Stimulated activated CD8-positive, alpha-beta memory T cell treated with anti-CD3 and anti-CD28 coated beads, Interleukin-7, amount 100 ng/mL, for 1 hour (primary cell): ENCODE measurements around the gene RNU1-2.
"Not testable (repeated sequence)": the region's sequence is repeated elsewhere in the genome, so short reads cannot be mapped to it uniquely, and the experiment has no call there.

ENCODE experiments used
- DNase-seq, 2 donors: peaks; one replicate each; pipeline ENCODE4 v3.0.0-alpha.2; 2020; ENCODE audit warnings: low read depth in 2 of 2

The RNU1-2 gene

GRCh38 chr1:16907870-16908758, 12.3 kb downstream of the RNU1-2 start:
- DNase-seq, result no peak

- not testable (repeated sequence) for DNase-seq
Observed at GRCh38 chr1:16911851-16912721, 16.3 kb downstream of the RNU1-2 start.

- DNase-seq, result not testable (repeated sequence)
Observed at GRCh38 chr1:16912742-16913141, 17.0 kb downstream of the RNU1-2 start.

- DNase-seq, result no peak
Observed at GRCh38 chr1:16913181-16913832, 17.5 kb downstream of the RNU1-2 start.

GRCh38 chr1:16913833-16914662, 18.3 kb downstream of the RNU1-2 start:
- peak; percentile 95 to 96 for DNase-seq

DNA sequence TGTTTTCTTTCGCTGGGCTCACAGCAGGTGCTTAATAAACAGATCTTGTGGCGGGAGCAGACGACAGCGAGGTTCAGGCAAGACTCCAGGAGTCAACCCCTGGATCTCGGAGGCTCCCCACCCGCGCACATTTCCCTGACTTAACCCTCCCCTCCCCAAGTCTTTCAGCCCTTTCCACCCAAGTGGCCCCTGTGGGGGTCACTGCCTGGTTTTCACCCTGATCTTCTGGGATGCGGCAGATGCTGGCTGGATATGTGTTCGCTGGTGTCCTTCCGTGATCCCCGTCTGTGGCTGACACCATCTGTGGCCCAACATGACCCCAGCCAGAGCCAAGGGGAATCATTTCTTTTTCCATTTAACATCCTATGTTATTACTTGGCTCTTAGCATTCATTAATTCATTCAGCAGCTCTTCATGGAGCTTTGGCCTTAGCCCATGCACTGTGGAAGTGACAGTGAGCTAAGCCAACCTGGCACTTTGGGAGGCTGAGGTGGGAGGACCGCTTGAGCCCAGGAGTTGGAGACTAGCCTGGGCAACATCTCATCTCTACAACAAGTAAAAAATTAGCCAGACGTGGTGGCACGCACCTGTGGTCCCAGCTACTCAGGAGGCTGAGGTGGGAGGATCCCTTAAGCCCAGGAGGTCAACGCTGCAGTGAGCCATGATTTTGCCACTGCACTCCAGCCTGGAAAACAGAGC, 19.3 kb downstream of the RNU1-2 start:
- not testable (repeated sequence) for DNase-seq

- DNase-seq, result no peak
Observed at GRCh38 chr1:16915627-16915973, 19.8 kb downstream of the RNU1-2 start.

DNA sequence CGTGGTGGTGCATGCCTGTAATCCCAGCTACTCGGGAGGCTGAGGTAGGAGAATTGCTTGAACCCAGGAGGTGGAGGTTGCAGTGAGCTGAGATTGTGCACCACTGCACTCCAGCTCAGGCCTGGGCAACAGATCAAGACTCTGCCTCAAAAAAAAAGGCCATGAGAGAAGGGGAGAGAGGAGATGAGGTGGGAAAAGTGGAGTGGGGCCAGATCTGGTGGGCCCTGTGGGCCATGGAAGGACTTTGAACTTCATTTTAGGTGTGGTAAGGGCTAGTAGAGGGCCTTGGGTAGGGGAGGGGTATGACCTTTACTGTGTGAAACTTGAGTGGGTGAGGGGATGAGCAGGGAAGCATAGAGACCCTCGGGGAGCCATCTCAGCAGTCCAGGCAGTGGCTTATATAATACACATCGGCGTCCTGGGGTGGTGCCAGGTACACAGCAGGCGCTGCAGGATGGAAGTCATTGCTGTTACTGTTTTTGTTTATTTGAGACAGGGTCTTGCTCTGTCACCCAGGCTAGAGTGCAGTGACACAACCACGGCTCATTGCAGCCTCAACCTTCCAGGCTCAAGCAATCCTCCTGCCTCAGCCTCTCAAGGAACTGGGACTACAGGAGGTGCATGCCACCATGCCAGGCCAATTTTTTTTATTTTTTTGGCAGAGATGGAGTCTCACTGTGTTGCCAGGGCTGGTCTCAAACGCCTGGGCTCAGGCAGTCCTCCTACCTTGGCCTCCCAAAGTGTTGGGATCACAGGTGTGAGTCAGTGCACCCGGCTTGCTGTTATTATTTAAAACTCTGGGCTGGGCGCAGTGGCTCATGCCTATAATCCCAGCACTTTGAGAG, 20.5 kb downstream of the RNU1-2 start:
- DNase-seq, result not testable (repeated sequence)

DNA sequence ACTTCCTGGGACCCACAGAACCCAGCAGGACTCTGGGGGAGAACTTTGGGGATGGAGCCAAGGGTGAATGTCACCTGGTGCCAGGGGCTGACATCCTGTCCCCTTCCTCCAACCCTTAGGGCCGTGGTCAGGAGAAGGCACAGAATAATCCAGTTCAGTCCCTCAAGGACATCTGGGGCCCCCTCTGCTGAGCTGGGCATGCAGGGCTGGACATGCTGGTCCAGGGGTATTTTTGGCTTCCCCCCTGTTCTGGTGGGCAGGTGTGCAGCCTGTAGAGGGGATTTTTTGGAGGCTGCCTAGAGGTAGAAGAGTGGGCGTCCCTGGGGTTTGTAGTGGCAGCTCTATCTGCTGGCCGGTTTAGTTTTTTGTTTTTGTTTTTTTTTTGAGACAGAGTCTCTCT, 22.6 kb downstream of the RNU1-2 start:
- no peak for DNase-seq

DNA sequence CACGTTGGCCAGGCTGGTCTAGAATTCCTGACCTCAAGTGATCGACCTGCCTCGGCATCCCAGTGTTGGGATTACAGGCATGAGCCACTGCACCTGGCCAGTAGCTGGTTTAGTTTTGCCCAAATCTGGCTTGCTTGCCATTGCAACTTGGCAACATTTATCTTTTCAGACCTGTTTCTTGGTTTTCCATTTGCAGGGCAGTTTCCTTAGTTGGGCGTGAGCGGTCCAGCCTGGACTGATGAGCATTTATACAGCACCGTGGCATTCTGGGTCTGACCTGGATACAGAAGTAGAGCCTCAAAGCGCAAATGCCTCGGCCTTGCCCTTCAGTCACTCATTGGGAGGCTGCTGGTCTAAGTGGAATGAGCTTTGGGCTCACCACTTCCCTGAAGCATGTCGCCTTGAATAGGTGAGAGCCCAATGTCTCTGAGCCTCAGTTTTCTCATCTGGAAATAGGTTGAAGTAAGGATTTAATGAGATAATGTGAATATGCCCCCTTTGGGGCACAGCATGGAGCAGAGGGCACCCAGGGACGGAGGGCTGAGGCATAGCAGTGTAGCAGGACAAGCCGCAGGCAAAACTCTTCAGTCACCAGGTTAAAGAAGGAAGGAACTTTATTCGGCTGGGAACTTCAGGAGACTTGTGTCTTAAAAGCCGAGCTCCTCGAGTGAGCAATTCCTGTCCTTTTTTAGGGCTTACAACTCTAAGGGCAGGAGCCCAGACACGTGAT, 23.3 kb downstream of the RNU1-2 start:
- DNase-seq, result not testable (repeated sequence)

- no peak for DNase-seq
Observed at GRCh38 chr1:16920951-16921350, 25.2 kb downstream of the RNU1-2 start.

DNA sequence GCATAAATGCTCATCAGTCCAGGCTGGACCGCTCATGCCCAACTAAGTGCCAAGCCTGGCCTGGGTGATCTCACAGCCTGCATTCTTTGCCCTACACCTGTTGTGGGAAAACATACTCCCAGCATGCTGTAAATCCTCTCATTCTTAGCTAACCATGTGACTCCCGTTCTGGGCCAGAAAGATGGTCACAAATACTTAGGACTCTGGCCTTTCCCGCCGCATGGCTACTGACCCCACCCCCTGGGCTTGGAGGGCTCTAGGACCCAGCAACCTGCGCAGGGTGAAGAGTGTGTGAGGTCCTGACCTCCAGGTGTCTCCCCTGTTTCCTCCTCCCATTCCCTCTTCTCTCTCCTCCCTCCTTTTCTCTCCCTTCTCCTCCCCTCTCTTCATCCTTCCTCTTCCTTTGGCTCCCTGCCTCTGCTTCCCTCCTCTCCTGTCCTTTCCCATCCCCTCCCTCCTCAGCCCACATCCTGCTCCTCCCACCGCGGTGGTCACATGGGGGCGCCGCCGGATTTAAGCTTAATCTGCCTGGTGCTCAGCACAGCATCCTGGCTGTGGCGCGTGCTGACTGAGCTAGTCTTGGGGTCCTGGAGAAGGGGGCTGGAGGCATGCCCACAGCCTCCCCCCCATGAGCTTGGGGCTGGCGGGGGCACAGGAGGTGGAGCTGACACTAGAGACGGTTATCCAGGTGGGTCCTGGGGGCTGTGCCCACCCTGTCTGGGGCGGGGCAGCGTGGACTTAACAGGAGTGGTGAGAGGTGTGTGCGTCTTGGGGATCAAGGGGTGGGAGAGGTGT, 25.8 kb downstream of the RNU1-2 start, which contains the start of gene CROCC:
TSS of gene CROCC (plus strand) at position 541 of the 795 bp plus-strand sequence. CDS start at position 629, 88 bp downstream.
- no peak for DNase-seq

- DNase-seq, result no peak
Observed at GRCh38 chr1:16922466-16922865, 26.7 kb downstream of the RNU1-2 start.

DNA sequence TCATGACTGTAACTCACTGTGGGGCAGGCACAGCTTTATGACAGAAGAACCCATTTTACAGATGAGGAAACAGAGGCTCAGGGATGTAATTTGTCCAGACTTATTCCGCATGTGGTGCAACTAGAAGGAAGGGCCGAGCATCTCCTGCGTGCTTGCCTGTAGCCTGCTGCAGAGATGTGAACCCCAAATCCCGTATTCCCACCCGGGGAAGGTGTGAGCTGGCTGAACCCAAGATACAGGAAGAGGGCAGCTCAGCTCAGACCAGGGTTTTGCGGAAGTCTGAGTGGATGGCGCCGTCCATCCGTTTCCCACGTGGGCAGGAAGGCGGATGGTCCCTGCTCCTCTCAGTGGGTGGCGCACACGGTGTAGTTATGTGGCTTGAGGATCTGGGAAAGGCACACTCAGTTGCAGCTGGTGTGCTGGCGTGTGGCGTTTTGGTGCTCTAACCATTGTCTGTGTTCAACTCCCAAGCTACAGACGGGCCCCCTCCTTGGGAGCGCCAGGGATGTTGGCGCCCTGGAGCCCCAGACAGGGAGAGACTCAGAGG, 27.2 kb downstream of the RNU1-2 start:
- DNase-seq, result no peak

DNA sequence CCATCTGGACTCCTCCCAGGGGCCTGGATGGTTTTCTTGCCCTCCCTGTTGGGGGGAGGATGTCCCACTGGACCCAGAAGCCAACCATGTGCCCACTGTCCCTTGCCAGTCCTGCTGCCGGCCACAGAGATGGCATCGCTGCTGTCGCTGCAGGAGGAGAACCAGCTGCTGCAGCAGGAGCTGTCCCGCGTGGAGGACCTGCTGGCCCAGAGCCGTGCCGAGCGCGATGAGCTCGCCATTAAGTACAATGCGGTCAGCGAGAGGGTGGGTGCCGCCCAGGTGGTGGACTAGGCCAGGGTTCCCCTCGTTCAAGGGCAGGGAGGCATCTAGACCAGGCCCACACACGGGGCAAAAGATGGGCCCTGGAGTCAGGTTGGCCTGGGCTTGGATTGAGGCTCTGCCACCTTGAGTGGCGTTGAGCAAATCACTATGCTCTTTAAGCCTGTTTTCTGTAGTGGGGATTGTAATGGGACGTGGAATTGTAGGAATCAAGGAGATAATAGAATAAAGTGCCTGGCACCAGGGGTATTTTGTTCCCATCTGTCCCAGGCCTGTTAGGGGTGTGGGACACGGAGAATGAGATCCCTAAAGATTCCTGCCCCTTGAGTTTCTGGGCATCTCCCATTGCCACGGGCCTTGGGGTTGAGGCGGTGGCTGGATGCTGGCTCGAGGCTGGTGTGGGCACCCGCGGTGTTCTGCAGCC, 28.6 kb downstream of the RNU1-2 start:
- no peak for DNase-seq

DNA sequence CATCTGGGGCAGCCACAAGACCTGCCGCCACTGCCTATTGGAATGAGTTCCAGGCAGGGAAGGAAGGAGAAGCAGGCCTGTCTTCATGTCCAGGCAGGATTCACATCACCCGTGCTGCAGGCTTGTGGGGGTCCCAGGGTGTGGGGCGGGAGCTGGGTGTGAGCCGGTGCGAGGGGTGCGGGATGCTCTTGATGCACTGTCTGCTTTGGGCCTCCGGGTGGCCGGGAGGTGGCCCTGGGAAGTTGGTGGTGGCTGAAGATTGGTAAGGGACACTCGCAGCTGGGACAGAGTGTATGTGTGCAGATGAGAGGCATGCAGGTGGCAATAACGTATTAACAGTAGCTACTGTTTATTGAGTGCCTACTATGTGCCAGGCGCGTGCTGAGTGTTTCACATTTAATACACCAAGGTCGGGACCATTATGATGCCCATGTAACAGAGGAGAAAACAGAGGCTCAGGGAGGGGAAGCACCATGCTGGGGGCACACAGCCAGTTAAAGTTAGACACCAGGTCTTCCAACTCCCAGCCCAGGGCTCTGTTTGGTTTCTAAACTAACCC, 29.2 kb downstream of the RNU1-2 start:
- DNase-seq, result no peak
